Nephron progenitor cell (in vitro differentiated cells): Measurements from ENCODE around the gene EBF3.

Source experiments
- DNase-seq: peaks from one replicate; pipeline ENCODE4 v3.0.0; 2021
- H3K27ac Mint-ChIP-seq: 2 replicates; pipeline ENCODE4 v1.8.0; 2021; ENCODE audit warnings: mild to moderate bottlenecking, moderate library complexity, mixed read lengths
- H3K27me3 Mint-ChIP-seq: 2 replicates; pipeline ENCODE4 v1.8.0; 2021; ENCODE audit warnings: mild to moderate bottlenecking, low read depth, mixed read lengths; ENCODE audit not compliant: poor library complexity
- H3K36me3 Mint-ChIP-seq: 2 replicates; pipeline ENCODE4 v1.8.0; 2021; ENCODE audit warnings: low read depth, mixed read lengths
- H3K4me1 Mint-ChIP-seq: 2 replicates; pipeline ENCODE4 v1.8.0; 2021; ENCODE audit warnings: mixed read lengths
- H3K4me3 Mint-ChIP-seq: 2 replicates; pipeline ENCODE4 v1.8.0; 2021; ENCODE audit warnings: mild to moderate bottlenecking, moderate library complexity, mixed read lengths
- H3K9me3 Mint-ChIP-seq: 2 replicates; pipeline ENCODE4 v1.8.0; 2021; ENCODE audit warnings: mild to moderate bottlenecking, moderate library complexity, mixed read lengths
- TF ChIP-seq, protein P1 (sequence below): fragments of 200-600 bp; sonication (generic); IDR thresholded peaks from 2 replicates; pipeline ENCODE4 v1.5.0; 2021; ENCODE audit warnings: antibody characterized with exemption

Gene EBF3

DNA sequence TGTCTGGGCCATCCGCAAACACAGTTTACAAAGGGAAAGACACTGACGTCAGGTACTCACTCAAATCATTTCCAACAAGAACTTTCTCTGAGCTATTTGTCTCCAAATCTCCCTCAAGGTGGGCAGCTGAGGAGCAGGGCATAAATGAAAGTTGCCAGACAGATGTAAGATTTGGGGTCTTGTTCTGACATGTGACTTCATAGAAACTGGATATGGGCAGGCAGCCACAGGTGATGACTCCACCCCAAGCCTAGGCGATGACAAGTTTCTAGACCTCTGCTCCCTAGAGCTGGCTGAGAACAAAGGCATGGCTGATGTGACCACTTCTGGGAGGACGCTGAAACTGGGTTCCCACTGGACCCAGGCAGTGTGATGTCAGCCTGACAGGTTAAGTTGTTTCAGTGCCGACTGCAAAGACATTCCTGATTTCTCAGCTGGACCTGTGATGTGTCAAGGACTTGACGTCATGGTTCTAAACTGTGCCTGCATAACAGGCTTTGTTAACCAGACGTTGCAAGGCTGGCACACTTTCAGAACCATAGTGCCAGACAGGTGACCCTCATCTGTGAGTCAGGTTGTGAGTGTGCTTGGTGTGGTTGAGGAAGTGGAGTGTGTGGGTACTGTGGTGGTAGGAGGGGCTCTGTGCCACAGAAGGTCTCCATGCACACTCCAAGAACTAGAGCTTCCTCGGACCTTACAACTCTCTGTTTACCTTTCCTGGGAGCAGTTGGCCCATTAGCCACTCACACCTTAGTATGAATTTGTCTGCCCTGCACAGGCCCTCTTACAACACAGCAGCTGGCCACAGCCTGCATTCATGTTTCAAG is 39.9 kb upstream of the EBF3 start:
- Mint-ChIP-seq H3K36me3 (no peaks in the 10 kb centered on the region), H3K27me3 (peaks cover 43% of the 10 kb centered on the region), H3K4me3 (no peak overlapping the region), H3K27ac (no peak overlapping the region), H3K4me1 (no peaks in the 10 kb centered on the region), H3K9me3 (peaks cover 16% of the 10 kb centered on the region)
- TF ChIP-seq, protein P1, sequence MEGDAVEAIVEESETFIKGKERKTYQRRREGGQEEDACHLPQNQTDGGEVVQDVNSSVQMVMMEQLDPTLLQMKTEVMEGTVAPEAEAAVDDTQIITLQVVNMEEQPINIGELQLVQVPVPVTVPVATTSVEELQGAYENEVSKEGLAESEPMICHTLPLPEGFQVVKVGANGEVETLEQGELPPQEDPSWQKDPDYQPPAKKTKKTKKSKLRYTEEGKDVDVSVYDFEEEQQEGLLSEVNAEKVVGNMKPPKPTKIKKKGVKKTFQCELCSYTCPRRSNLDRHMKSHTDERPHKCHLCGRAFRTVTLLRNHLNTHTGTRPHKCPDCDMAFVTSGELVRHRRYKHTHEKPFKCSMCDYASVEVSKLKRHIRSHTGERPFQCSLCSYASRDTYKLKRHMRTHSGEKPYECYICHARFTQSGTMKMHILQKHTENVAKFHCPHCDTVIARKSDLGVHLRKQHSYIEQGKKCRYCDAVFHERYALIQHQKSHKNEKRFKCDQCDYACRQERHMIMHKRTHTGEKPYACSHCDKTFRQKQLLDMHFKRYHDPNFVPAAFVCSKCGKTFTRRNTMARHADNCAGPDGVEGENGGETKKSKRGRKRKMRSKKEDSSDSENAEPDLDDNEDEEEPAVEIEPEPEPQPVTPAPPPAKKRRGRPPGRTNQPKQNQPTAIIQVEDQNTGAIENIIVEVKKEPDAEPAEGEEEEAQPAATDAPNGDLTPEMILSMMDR: no peak
- DNase-seq: no peak

DNA sequence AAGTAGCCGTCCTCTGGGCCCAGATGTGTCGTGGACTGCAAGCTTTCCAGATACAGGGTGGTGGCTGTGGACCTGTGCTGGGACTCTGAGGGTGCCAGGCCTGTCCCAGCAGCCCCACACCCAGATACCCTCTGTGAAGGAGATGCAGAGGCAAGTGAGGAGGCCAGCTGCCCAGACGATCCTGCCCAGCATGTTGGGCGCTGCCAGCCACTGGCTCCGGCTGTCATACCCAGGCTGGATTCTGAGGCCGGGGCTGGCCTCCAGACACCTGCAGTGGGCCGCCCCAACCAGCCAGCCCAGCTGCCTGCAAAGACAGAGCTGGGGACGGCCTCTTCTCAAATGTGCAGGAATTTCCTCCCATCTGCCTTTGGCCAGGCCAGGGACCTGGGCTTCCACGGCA is 39.1 kb upstream of the EBF3 start:
- DNase-seq: no peak
- Mint-ChIP-seq H3K4me1 (no peaks in the 10 kb centered on the region), H3K36me3 (no peaks in the 10 kb centered on the region), H3K27ac (no peak overlapping the region), H3K9me3 (peaks cover 24% of the 10 kb centered on the region), H3K27me3 (peaks cover 43% of the 10 kb centered on the region), H3K4me3 (no peak overlapping the region)
- TF ChIP-seq, protein P1: no peak

DNA sequence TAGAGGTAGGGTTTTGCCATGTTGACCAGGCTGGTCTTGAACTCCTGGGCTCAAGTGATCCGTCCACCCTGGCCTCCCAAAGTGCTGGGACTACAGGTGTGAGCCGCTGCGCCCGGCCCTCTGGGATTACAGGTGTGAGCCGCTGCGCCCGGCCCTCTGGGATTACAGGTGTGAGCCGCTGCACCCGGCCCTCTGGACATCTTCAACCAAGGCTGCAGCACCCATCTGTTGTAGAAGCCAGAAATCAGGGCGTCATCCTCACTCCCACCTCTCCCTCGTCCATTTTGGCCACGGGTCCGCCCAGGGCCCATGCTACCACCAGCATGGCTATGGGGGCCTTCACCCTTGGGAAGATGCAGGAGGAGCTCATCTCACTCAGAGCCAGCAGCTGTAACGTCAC is 38.5 kb upstream of the EBF3 start:
- H3K27me3 Mint-ChIP-seq: peaks cover 43% of the 10 kb centered on the region
- H3K9me3 Mint-ChIP-seq: peaks cover 29% of the 10 kb centered on the region
- no peak overlapping the region for H3K4me3 Mint-ChIP-seq
- no peaks in the 10 kb centered on the region for H3K36me3 Mint-ChIP-seq
- no peak overlapping the region for H3K27ac Mint-ChIP-seq
- DNase-seq: no peak
- no peaks in the 10 kb centered on the region for H3K4me1 Mint-ChIP-seq
- TF ChIP-seq, protein P1: no peak

DNA sequence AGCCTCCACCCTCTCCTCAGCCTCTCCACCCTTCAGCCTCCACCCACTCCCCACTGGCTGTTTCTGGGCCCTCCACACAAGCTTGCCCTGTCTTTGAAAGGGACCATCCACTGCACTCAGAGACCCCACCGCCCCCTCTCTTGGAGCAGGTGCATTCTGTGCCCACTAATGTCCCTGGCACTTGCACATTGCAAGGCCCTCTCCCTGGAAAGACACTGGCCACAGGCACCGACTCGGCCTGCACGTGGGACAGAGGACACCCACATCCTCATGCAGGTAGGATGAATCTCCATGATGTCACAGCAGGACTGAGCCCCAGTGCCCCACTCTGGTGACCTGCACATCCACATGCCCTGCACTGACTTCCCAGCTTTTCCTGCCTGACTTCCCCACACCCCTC is 36.8 kb upstream of the EBF3 start:
- no peak overlapping the region for H3K4me3 Mint-ChIP-seq
- H3K27ac Mint-ChIP-seq: no peak overlapping the region
- H3K36me3 Mint-ChIP-seq: no peaks in the 10 kb centered on the region
- TF ChIP-seq, protein P1: no peak
- H3K4me1 Mint-ChIP-seq: no peaks in the 10 kb centered on the region
- DNase-seq: no peak
- peaks cover 46% of the 10 kb centered on the region for H3K27me3 Mint-ChIP-seq
- peaks cover 38% of the 10 kb centered on the region for H3K9me3 Mint-ChIP-seq

DNA sequence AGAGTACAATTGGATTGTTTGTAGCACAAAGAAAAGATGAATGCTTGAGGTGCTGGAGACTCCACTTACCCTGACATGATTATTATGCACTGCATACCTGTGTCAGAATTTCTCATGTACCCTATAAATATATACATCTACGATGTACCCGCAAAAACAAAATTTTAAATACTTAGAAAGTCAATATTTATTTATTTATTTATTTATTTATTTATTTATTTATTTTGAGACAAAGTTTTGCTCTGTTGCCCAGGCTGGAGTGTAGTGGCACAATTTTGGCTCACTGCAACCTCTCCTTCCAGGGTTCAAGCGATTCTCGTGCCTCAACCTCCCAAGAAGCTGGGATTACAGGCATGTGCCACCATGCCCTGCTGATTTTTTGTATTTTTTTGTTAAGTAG is 35.1 kb upstream of the EBF3 start:
- Mint-ChIP-seq H3K4me1 (no peaks in the 10 kb centered on the region), H3K27ac (no peak overlapping the region), H3K36me3 (no peaks in the 10 kb centered on the region), H3K4me3 (no peak overlapping the region), H3K9me3 (peaks cover 22% of the 10 kb centered on the region), H3K27me3 (peaks cover 45% of the 10 kb centered on the region)
- DNase-seq: no peak
- TF ChIP-seq, protein P1: no peak

DNA sequence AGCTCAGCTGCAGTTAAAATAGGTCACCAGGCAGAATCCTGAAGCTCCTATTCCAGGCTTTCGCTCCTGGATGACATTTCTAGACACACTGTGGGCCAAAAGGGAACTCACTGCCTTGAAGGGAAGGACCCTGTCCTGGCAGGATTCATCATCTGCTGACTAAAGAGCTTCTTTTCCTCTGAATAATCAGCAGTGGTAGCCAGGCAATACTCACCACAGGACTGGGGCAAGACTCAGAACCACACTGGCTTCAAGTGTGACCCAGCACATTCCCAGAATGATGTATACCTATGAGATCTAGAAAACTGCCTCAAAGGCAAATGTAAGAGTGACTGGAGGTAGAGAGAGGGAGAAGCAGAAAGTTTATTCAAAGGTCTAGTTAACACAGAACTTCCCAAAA is 29.5 kb upstream of the EBF3 start:
- Mint-ChIP-seq H3K27me3 (peaks cover 33% of the 10 kb centered on the region), H3K27ac (no peak overlapping the region), H3K4me1 (no peaks in the 10 kb centered on the region), H3K4me3 (no peak overlapping the region), H3K36me3 (no peaks in the 10 kb centered on the region), H3K9me3 (peaks cover 39% of the 10 kb centered on the region)
- DNase-seq: no peak
- TF ChIP-seq, protein P1: no peak
